Stimulated activated CD4-positive, alpha-beta T cell treated with anti-CD3 and anti-CD28 coated beads, Interleukin-1b, Interleukin-23, amount 100 ng/mL, for 4 hours (primary cell): ENCODE results near the gene CACNG4.
"Not testable (repeated sequence)": the region's sequence is repeated elsewhere in the genome, so short reads cannot be mapped to it uniquely, and the experiment has no call there.

Source experiments
- DNase-seq, 2 donors: peaks; one replicate each; pipeline ENCODE4 v3.0.0-alpha.2; 2020; ENCODE audit warnings: low read depth in 2 of 2

Gene CACNG4

GRCh38 chr17:66964930-66965800 lies 658 bp downstream of the CACNG4 start:
- peak in 1 of 2 donors; percentile 20 for DNase-seq

GRCh38 chr17:66965801-66966262 lies 1.3 kb downstream of the CACNG4 start:
- DNase-seq = no peak

DNA sequence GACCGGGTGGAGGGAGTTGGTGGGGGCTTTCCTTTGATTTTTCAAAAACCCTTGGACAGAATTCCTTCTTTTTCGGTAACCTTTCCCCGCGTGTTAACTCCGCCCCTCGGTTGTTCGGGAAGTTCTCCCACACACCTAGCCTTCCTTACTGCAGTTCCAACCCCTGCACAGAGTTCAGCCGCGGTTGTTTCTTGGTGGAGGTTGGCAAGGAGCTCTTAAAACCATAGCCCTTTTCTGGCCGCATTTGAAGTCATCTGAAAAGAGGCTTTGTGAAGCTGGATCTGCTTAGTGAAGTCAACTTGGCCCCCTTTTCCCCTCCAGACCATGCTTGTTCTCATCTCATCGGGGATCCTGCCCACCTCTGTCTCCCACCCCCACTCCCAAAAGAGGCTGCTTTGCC lies 1.8 kb downstream of the CACNG4 start:
- DNase-seq = no peak

DNA sequence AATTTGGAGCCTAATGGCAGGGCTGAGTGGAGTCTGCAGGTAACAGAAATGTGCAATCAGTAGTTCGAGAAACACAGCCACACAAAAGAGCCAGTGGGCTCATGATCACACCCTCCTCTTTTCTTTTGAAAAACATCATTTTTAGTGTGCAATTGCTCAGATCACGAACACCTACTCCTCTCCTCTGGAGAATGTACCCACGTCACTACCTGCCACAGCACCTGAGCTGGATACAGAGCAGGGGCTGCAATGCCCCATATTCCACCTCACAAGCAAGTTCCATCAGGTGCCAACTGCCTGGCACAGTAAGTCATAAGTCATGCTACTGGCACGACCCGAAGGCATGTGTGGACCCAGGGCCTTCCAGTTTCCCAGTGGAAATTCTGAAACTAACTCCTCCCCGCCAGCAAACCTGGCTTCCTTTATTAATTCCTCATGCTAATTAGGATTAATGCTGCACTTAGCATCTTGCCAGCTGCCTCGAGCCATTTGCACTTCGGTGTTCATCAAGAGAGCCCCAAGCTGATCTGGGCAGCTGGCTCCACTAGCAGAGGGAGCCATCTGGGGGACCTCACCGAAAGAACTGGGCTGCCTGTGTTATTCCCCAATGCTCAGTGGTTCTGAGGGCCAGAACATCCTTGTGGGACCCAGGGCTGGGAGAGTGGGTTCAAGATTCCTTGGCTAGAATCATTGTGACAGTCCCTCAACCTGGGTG lies 2.4 kb downstream of the CACNG4 start:
- no peak for DNase-seq

DNA sequence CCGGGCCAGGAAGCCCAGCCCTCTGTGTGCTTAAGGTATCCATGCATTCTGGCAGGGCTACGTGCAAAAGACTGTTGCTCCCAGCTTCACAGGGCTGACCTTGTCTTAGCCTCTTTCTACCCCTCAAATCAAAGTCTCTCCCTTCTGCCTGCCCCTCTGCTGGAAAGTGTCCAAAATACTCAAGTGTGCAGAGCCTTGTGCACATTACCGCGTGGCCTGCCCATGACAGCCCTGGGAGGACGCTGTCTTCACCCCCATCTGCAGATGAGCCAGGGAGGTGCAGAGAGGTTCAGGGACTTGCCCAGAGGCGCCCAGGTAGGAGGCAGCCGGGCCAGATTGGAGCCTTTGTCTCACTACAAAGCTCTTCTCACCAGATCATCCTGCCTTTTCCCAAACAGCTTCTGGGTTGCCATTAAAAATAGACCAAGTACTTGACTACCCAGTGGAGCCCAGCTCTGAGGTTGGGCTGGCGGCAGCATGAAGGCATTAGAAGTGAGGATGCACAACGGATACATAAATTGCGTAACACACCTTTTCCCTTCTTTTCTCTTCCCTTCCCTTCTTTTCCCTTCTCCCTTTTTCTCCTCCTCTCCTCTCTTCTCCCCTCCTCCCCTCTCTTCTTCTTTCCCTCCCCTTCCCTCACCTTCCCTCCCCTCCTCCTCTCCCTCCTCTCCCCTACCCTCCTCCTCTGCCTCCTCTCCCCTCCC lies 3.5 kb downstream of the CACNG4 start:
- DNase-seq = no peak

DNA sequence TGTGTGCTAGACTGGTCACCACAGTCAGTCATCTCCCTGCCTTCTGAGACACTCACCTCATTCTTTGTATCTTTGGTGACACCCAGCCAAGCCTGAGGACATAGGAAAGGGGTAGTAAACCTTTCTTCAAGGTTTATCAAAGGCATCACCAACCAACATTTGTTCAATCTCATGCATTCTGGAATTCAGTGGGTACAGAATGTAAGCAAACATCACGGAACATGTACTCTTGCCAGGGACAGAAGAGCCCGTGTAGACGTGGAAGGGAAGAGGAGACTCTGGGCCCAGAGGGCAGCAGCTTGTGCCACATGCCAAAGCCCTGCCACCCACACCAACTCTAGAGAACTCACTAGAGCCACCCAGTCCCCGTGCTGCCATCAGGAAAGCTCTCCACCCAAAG lies 4.4 kb downstream of the CACNG4 start:
- no peak for DNase-seq

GRCh38 chr17:66970140-66970539 lies 5.6 kb downstream of the CACNG4 start:
- DNase-seq = no peak

DNA sequence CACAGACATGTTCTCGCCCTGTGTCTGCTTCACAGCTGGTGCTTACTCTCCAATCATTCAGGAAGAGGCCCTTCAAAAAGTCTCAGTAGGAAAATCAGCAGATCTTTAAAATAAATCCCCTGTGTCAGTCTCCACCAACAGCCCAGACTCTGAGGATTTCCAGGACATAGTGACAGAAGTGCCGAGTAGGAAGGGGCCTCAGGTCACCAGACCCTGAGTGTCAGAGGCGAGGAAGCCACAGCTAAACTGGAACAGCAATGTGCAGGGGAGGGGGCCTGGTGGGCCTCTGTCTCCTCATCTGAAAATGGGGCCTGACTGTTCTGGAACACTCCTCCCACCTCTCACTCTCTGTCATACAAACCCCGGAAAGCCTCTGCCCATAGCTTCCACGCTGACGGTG lies 6.3 kb downstream of the CACNG4 start:
- no peak for DNase-seq

GRCh38 chr17:66971264-66971663 lies 6.8 kb downstream of the CACNG4 start:
- DNase-seq = no peak

DNA sequence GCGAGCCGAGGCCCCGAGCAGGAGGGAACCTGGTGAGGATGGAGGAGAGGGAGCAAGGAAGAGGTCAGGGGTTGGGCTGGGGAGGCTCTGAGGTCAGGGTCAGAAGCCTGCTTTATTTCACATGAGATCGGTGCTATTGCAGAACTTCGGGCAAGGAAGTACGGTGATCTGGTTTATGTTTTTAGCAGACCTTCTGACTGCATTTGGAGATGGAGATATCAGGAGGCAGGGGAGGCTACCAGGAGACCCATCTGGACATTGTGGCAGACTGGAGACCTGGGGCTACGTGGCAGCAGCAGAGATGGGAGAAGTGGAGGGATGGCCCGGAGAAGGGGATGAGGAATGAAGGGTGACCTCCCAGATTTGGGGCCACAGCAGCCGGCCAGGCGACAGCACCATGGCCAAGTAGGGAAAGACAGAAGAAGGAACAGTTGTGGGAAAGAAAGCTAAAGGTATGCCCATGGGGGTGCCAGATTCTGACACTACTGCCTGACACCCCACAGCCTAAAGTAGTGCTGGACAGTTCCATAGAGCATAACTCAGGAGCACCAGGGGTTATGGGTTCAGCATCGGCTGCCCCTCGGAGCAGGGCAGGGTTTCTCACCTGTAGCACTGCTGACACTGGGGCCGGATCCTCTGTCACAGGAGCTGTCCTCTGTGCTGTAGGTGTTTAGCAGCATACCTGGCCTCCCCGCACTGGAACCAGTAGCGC lies 7.4 kb downstream of the CACNG4 start:
- DNase-seq = no peak

- DNase-seq = not testable (repeated sequence)
Observed at GRCh38 chr17:66972442-66972830, 7.9 kb downstream of the CACNG4 start.

DNA sequence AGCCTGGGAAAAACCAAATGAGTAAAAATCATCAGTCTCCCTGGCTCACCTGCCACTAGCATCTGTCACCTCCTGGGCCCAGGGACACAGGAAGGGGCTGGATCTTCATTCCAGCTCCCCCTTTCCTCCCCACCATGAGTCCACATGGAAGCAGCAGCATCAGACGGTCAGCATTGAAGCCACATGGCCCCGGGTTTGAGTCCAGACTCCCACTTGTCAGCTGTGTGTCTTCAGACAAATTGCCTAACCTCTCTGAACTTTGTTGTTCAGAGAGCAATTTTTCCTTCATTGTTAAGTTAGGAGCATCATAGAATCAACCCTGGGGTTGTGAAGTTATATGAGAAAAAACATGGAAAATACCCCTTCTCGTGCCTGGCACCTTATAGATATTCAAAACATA lies 10.7 kb downstream of the CACNG4 start:
- no peak for DNase-seq

DNA sequence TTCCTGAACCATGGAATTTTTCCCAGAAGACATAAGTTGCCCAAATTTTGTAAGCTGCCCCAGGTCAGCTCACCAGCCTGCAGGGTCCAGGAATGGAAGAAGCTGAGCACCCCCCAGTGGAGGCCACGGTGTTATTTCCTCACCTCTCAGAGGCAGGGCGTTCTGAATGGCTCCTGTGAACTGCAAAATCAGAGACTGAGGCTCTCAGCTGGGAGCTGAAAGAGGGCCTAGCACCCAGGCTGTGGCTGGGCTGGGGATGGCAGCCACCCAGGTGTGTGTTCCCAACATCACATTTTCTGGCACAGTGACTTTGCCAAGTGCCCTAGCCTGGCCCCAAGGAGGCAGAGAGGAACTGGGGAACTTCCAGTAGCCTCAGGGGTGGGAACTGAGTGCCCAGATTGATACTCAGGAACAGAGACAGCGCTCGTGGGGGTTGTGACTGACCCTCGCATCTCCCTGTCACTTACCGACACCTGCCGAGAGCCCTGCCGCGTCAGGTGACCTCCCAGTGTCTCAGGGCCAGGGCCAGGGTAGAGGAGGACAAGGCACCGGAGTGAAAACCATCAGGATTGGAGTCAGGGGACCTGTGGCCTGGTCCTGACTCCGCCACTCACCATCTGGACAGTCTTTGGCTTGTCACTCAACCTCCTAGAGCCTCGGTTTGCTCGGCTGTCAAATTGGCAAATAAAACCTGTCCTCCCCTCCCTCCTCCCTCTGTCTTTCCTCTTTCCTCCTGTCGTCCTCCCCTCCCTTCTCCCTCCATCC lies 11.3 kb downstream of the CACNG4 start:
- DNase-seq = no peak

DNA sequence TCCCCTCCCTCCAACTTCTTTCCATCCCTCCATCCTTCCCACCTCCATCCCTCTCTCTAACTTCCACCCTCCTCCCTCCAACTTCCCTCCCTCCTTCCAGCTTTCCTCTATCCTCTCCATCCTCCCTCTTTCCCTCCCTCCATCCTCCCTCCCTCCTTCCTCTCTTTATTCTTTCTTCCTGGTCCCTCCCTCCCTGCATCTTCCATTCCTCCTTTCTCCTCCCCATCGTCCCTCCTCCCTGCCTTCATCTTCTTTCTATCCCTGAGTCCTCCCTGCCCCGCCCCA lies 11.8 kb downstream of the CACNG4 start:
- no peak for DNase-seq

GRCh38 chr17:66976781-66977201 lies 12.3 kb downstream of the CACNG4 start:
- DNase-seq = no peak

DNA sequence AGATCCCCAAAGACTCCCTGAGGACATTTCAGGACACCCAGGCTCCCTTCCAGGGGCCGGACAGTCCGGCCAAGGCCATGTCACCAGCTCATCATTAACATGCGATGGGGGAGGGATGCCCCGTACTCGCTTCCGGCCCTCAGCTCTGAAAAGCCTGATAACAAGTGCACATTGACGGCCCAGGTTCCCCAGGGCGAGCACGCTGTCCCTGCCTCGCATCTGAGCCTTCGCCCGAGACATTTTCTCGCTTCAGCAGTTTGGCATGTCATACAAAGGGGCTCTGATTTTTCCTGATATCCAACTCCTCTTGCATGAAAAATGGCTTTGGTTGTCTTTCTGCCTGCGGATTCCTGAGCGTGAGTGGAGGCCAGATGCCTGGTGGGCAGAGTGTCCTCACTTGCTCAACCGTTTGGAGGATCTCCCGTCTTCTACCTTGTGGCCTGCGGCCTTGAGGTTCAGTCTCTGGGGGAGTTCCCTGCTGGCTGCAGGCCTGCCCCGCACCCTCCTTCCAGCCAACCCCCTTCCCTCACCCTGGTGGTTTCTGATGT lies 14.1 kb downstream of the CACNG4 start:
- no peak for DNase-seq

DNA sequence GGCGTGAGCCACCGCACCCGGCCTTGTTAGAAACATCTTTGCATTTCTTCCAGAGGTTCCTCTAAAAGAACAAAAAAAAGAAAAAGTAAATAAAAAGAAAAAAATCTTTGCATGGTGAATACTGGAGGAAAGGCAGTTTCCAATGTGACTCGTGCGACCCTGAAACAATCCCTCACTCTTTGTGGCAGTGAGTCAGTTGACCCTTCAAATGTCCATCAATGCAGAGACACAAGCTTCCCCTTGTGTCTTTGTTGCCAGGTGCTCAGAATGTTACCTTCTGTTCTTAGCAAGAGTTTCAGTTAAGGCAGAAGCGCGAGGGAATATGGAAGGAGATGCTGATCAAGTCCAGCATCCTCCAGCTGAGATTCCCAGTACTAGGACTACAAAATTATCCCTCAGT lies 16.4 kb downstream of the CACNG4 start:
- no peak for DNase-seq

GRCh38 chr17:66981983-66982508 lies 17.5 kb downstream of the CACNG4 start:
- no peak for DNase-seq

DNA sequence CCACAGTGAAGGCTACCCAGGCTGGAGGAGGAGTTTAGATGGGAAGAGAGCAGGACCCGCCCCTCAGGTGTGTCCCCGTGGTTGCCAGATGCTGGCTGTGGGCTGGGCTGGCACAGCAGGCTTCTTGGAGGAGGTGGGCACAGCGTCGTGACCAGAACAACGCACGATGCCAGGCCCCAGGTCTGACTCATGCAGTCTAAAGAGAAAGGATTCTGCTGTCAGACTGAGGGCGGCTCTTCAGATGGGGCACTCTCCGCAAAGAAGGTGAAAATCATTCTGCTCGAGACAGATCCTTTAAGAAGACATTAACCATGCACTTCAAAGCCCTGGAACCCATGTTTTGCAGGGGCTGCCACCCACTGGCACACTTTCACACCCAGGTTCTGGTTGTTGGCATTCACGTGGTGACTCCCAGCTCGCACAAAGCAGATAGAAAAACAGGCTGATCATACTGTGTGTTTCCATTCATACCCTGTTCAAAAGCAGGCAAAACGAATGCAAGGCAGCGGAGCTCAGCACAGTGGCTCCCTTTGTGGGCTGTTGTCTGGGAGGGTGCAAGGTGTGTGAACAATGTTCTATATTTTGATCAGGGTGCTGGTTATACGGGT lies 19.0 kb downstream of the CACNG4 start:
- DNase-seq = no peak

DNA sequence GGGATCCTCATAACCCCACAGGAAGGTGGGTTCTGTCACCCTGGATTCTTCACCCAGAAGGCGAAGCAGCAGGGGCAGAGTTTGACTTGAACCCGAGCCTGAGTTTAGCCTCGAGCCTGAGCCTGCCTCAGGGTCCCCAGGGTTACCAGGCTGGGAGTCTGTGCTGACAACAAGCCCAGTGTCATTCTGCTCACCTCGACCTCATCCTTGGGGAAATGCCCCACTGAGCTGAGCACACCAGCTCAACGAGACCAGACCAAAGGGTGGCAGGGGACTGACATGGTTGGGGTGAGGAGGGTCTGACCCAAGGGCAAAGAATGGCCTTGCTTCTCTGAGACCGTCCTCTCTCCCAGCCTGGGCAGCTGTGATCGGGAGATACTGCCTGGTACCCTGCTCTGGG lies 20.2 kb downstream of the CACNG4 start:
- no peak for DNase-seq
